ENCODE results near the gene ARHGAP26.

DNA sequence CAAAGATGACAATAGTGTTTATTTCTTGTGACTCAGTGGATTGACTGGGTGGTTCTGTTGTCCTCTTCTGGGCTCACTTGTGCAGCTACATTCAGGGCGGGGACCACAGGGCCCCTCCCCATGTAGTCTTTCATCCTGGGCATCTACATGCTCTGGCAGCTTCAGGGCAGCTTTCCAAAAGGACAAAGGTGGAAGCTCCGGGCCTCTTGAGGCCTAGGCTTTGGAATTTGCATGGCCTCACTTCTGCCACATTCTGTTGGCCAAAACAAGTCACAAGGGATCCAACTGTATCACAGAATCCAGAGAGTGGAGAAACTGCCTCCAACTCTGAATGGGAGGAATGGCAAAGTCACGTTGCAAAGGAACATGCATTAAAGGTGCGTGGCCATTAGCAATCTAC is 64.3 kb downstream of the ARHGAP26 start:
- TF ChIP-seq, protein P1, sequence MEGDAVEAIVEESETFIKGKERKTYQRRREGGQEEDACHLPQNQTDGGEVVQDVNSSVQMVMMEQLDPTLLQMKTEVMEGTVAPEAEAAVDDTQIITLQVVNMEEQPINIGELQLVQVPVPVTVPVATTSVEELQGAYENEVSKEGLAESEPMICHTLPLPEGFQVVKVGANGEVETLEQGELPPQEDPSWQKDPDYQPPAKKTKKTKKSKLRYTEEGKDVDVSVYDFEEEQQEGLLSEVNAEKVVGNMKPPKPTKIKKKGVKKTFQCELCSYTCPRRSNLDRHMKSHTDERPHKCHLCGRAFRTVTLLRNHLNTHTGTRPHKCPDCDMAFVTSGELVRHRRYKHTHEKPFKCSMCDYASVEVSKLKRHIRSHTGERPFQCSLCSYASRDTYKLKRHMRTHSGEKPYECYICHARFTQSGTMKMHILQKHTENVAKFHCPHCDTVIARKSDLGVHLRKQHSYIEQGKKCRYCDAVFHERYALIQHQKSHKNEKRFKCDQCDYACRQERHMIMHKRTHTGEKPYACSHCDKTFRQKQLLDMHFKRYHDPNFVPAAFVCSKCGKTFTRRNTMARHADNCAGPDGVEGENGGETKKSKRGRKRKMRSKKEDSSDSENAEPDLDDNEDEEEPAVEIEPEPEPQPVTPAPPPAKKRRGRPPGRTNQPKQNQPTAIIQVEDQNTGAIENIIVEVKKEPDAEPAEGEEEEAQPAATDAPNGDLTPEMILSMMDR (IDR thresholded peaks at IDR 0.05; ENCODE audit: extremely low read depth in 1 of 2, insufficient read depth in 1 of 2, low read depth in 1 of 2, low read length in 2 of 2): no peak
- no peak for TF ChIP-seq EZH2 (IDR thresholded peaks at IDR 0.05; ENCODE audit: borderline replicate concordance, low read depth, low read length, severe bottlenecking)
- no peak for TF ChIP-seq POLR2AphosphoS5 (IDR thresholded peaks at IDR 0.05; ENCODE audit: insufficient read depth, low read depth, low read length)
